NB4 (cell line): ENCODE measurements around the gene GFRAL.

ENCODE experiments used
- CTCF ChIP-seq: IDR thresholded peaks from one replicate; pipeline ENCODE4 v1.5.1; 2012; ENCODE audit warnings: low read depth, low read length
- POLR2A ChIP-seq: IDR thresholded peaks from 2 replicates; pipeline ENCODE4 v1.6.1; 2011; ENCODE audit warnings: mild to moderate bottlenecking; ENCODE audit not compliant: insufficient read length; ENCODE audit errors: extremely low read depth

DNA sequence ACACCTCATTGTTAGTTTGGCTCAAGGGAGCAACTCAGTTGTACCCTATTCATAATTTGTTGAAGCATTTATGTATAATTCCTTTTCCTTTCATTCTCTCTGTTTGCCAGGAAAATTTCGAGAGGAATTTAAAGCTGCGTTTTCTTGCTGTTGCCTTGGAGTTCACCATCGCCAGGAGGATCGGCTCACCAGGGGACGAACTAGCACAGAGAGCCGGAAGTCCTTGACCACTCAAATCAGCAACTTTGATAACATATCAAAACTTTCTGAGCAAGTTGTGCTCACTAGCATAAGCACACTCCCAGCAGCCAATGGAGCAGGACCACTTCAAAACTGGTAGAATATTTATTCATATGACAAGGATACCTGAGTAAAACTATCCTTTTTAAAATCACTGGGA is 45.2 kb upstream of the GFRAL start:
- TF ChIP-seq CTCF: no peak
- no peak for TF ChIP-seq POLR2A
